Body of pancreas (tissue), 4 donors: ENCODE data around the gene TEX44. TPM values are rescaled to one million over a fixed set of nuclear protein-coding genes. Genes with fewer than 3 reads are reported as not detected.

Source experiments
- ATAC-seq: fragments of 150-250 bp; one replicate; pipeline ENCODE4 v1.9.1; 2016
- DNase-seq, 4 donors: peaks; one replicate each; pipeline ENCODE4 v3.0.0-alpha.2; 2019
- H3K27ac ChIP-seq, 4 donors: fragments of 200-600 bp; sonication (generic); 1 replicate in 3 of 4; 2 replicates in 1 of 4; pipeline versions ENCODE4 v1.5.1 to v1.6.1; 2016 to 2019; ENCODE audit warnings: mild to moderate bottlenecking in 1 of 4, mixed read lengths in 1 of 4, moderate library complexity in 1 of 4
- H3K27me3 ChIP-seq, 2 donors: fragments of 200-600 bp; sonication (generic); one replicate each; pipeline ENCODE4 v1.6.0; 2016; ENCODE audit warnings: mild to moderate bottlenecking in 1 of 2
- H3K36me3 ChIP-seq, 2 donors: fragments of 200-600 bp; sonication (generic); replicated peaks in 1 of 2; 2 replicates each; pipeline ENCODE4 v1.5.1; 2016; ENCODE audit warnings: low read depth in 2 of 2; ENCODE audit not compliant: insufficient read depth in 1 of 2
- H3K4me1 ChIP-seq: fragments of 200-600 bp; sonication (generic); one replicate; pipeline ENCODE4 v1.6.0; 2016
- H3K4me3 ChIP-seq, 2 donors: fragments of 200-600 bp; sonication (generic); 1 replicate in 1 of 2; 2 replicates in 1 of 2; pipeline ENCODE4 v1.5.1; 2016 to 2019
- H3K9me3 ChIP-seq, 3 donors: fragments of 200-600 bp; sonication (generic); 1 replicate in 2 of 3; 2 replicates in 1 of 3; pipeline ENCODE4 v1.5.1; 2016
- POLR2A ChIP-seq, 3 donors: fragments of 450-650 bp; IDR thresholded peaks; one replicate each; pipeline ENCODE4 v1.6.1; 2016; ENCODE audit warnings: antibody characterized with exemption in 3 of 3, mild to moderate bottlenecking in 2 of 3
- WGBS, 2 donors: methylation state at CpG; one replicate each; pipeline ENCODE4 v1.1.5; 2017; 5-methylcytosine and 5-hydroxymethylcytosine counted together
- intact Hi-C: fragments of 100-400 bp; cut with DNase I; formaldehyde crosslinking; loops from one replicate; pipeline ENCODE4 v1.15.1; 2023
- total RNA-seq, 2 donors: library from RNA; depleted of rRNA; stranded (reverse); fragments of >200 nt; gene quantifications; one replicate each; pipeline ENCODE4 v1.1.0, GENCODE V29; 2016
- TF ChIP-seq, protein P1 (sequence below), 7 experiments: fragments of 450-650 bp in 4 of 7; fragments of 200-600 bp in 3 of 7; sonication (generic) in 3 of 7; IDR thresholded peaks; one replicate each; pipeline ENCODE4 v1.5.1; 2016 to 2019; ENCODE audit warnings: antibody characterized with exemption in 7 of 7

TEX44 gene
- total RNA-seq, 2 donors from 2014 or later, result not detected

DNA sequence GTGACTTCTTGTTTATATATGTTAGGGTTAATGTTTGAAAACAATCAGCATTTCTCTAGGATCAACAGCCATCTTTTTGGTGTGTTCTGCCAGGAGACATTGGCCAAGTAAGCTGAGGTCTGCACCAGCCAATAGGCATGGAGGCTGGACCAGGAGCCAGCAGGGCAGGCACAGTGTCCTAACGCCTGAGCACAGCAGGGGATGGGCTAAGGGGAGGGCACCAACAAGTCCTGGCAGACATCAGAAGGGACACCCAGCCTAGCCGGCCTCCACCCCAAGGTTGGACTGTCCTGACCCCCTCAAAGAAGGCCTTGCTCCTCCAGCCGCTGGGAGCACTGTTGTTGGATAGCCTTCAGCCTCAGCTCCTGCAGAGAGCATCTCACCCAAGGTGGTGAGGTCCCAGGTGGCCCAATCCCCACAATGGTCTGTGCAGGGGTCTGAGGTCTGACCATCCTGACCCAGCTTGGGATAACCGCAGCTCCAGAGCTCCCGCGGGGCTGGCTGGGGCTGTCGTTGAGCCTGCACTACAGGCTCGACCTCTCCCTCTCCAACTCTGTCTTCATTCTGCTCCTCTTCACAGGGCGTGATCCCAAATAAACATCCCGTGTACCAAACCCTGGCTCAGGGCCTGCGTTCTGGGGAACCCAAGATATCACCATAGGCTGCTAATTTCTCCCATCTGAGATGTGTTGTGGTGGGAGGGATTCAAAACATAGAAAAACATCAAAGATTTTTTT is 8.1 kb downstream of the TEX44 start:
- WGBS, 2 donors, result 55 to 77% methylated on average over 6 to 11 of the region's 11 CpGs
- Histone ChIP-seq H3K4me3 (no peak overlapping the region), H3K9me3 (no peaks in the 10 kb centered on the region), H3K4me1 (peaks cover 28% of the 10 kb centered on the region), H3K27me3 (no peaks in the 10 kb centered on the region), H3K36me3 (no peaks in the 10 kb centered on the region), H3K27ac (no peak overlapping the region)
- DNase-seq, result no peak
- no peak for TF ChIP-seq POLR2A (IDR thresholded peaks at IDR 0.05)
- TF ChIP-seq, protein P1, sequence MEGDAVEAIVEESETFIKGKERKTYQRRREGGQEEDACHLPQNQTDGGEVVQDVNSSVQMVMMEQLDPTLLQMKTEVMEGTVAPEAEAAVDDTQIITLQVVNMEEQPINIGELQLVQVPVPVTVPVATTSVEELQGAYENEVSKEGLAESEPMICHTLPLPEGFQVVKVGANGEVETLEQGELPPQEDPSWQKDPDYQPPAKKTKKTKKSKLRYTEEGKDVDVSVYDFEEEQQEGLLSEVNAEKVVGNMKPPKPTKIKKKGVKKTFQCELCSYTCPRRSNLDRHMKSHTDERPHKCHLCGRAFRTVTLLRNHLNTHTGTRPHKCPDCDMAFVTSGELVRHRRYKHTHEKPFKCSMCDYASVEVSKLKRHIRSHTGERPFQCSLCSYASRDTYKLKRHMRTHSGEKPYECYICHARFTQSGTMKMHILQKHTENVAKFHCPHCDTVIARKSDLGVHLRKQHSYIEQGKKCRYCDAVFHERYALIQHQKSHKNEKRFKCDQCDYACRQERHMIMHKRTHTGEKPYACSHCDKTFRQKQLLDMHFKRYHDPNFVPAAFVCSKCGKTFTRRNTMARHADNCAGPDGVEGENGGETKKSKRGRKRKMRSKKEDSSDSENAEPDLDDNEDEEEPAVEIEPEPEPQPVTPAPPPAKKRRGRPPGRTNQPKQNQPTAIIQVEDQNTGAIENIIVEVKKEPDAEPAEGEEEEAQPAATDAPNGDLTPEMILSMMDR (IDR thresholded peaks at IDR 0.05), result no peak
- ATAC-seq, result no peak
- intact Hi-C loops, result no loop called here

DNA sequence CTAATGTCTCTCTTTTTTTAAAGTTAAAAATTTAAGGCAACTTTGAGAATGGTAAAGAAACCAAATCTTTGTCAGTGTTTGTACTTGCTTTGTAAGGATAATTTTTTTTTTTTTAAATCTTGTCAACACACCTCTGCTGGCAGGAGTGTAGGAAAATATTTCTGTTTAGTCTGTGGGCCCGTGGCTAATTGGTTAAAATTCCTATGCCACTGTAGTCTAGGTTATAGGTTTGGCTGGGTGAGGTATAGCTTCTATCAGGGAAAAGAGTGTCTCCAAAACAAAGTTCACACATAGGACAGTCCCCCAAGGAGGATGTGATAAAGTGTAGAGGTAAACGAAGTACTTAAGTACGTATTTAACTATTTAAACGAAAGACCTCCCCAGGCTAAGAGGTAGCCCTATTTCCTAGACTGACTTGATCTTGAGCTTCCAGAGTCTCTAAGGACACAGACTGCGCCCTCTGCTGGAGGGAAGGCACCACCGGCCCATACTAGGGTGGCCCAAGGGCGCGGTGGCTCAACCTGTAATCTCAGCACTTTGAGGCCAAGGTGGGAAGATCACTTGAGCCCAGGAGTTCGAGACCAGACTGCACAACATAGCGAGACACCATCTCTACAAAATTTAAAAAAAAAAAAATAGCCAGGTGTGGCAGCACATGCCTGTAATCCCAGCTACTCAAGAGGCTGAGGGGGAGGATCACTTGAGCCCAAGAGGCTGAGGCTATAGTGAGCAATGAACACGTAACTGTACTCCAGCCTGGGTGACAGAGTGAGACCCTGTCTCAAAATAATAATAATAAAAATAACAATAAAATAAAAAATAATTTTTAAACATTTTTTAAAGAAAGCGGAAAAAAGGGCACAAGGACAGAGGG is 8.9 kb downstream of the TEX44 start:
- intact Hi-C loops, result no loop called here
- H3K27ac ChIP-seq, result no peak overlapping the region
- H3K4me1 ChIP-seq, result peaks cover 28% of the 10 kb centered on the region
- TF ChIP-seq POLR2A (IDR thresholded peaks at IDR 0.05), result no peak
- TF ChIP-seq, protein P1 (IDR thresholded peaks at IDR 0.05), result peak; percentile 41 to 90 (median 72)
- no peak overlapping the region for H3K4me3 ChIP-seq
- DNase-seq, result peak; percentile 85 to 89 (median 86)
- ATAC-seq, result peak; percentile 26
- no peaks in the 10 kb centered on the region for H3K36me3 ChIP-seq
- no peaks in the 10 kb centered on the region for H3K27me3 ChIP-seq
- 34 to 42% methylated on average over 6 to 12 of the region's 12 CpGs for WGBS, 2 donors
- H3K9me3 ChIP-seq, result no peaks in the 10 kb centered on the region

DNA sequence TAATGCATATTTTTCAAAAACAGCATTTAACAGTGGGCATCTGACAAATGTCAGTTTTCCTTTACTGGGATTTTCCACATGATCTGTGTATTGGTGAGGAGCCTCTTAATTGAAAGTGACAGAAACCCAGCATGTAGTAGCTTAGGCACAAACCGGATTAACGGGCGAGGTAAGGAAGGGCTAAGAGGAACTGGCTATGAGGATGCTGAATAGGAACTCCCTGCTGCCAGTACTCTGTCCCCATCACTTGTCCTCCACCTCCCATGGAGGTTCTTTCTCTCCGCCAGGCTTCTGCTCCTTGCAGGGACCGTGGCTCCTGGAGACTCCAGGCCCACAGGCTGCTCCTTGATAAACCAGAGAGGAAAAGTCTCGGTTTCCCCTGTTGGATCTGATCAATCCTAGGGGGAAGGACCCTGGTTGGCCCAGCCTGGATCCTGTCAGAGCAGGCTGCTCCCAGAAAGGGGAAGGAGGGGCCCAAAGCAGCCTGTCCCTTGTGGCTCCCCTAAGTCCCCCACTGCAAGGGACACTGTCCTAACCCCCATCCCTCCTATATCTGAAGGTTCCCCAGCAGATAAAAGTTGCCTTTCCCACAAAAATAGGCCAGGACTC is 10.3 kb downstream of the TEX44 start:
- DNase-seq (no peak), ATAC-seq (no peak)
- TF ChIP-seq POLR2A (IDR thresholded peaks at IDR 0.05), result no peak
- TF ChIP-seq, protein P1 (IDR thresholded peaks at IDR 0.05), result no peak
- no peak overlapping the region for H3K4me3 ChIP-seq
- intact Hi-C loops, result no loop called here
- no peaks in the 10 kb centered on the region for H3K9me3 ChIP-seq
- no peaks in the 10 kb centered on the region for H3K27me3 ChIP-seq
- H3K36me3 ChIP-seq, result no peaks in the 10 kb centered on the region
- H3K27ac ChIP-seq, result no peak overlapping the region
- peaks cover 28% of the 10 kb centered on the region for H3K4me1 ChIP-seq
- 60 to 80% methylated on average over 6 of the region's 6 CpGs for WGBS, 2 donors

DNA sequence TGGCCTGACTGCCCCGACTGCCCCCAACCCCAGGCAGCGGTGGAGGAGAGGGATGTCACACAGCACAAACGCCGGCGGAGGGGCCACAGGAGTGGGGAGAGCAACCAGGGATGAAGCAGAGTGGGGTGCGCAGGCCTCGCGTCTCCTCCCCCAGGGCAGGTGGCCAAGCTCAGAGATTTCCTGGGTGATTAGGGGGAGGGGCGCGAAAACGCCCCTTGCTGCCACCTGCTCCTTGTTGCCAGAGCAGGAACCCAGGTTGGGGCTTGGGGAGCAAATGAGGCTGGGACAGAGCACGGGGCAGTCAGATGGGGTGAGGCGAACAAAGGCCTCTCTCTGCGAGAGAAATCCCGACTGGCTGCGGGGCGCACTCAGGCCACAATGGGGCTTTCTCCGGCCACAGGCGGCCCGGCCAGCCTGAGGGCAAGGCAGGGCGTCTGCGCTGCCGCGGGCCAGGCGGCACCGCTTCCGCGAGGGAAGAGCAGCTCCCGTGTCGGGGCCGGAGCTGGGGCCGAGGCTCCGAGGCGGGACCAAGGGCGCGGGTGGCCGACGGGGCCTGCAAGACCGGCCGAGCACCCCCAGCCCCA is 11.5 kb downstream of the TEX44 start:
- no peaks in the 10 kb centered on the region for H3K27me3 ChIP-seq
- peaks cover 28% of the 10 kb centered on the region for H3K4me1 ChIP-seq
- H3K27ac ChIP-seq, result peak overlapping the region; percentile 90 to 99 (median 96)
- peak; percentile 15 for ATAC-seq
- WGBS, 2 donors, result 0 to 7% methylated on average over 2 to 40 of the region's 40 CpGs
- no peaks in the 10 kb centered on the region for H3K9me3 ChIP-seq
- H3K36me3 ChIP-seq, result no peaks in the 10 kb centered on the region
- no peak overlapping the region for H3K4me3 ChIP-seq
- TF ChIP-seq, protein P1 (IDR thresholded peaks at IDR 0.05), result peak in 2 of 7 experiments; percentile 7 to 8
- peak; percentile 80 to 87 (median 81) for TF ChIP-seq POLR2A (IDR thresholded peaks at IDR 0.05)
- DNase-seq, result peak; percentile 61 to 71 (median 62)
- intact Hi-C loops, result no loop called here
